ENCODE data around the gene CSTPP1.

DNA sequence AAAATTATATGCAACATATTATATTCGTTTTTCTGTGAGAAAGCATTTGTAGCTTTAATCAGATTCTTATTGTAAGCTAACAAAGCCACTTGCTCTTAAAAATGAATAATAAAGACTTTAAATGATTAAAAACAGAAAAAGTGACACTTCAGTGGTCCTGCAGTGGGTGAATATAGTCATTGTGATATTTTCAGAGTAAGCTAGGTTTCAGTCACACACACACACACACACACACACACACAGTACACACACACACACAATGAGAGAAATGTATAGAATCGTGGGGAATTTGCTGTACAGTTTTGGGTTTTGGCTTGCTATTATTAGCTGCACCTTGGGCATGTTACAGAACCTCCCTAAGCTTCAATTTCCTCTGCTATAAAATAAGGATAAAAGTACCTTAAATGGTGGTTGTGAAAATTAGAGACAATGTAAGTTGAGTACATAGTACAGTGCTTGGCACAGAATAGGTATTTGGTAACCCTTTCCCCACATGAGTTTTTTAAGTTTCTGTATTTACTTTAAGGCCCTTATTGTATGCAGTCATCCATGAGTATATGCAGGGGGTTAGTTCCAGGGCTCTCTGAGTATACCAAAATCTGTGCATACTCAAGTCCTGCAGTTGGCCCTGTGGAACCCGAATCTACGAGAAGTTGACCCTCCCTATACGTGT is 39.8 kb downstream of the CSTPP1 start:
- TF ChIP-seq POLR2A (IDR thresholded peaks at IDR 0.05; ENCODE audit: low read depth) (no peak), POLR2AphosphoS5 (IDR thresholded peaks at IDR 0.05) (no peak)
- TF ChIP-seq, protein P1, sequence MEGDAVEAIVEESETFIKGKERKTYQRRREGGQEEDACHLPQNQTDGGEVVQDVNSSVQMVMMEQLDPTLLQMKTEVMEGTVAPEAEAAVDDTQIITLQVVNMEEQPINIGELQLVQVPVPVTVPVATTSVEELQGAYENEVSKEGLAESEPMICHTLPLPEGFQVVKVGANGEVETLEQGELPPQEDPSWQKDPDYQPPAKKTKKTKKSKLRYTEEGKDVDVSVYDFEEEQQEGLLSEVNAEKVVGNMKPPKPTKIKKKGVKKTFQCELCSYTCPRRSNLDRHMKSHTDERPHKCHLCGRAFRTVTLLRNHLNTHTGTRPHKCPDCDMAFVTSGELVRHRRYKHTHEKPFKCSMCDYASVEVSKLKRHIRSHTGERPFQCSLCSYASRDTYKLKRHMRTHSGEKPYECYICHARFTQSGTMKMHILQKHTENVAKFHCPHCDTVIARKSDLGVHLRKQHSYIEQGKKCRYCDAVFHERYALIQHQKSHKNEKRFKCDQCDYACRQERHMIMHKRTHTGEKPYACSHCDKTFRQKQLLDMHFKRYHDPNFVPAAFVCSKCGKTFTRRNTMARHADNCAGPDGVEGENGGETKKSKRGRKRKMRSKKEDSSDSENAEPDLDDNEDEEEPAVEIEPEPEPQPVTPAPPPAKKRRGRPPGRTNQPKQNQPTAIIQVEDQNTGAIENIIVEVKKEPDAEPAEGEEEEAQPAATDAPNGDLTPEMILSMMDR (IDR thresholded peaks at IDR 0.05) = no peak

Data from esophagus muscularis mucosa (tissue), 3 donors.